Body of pancreas (tissue), 4 donors: ENCODE measurements around the gene UPF3A. TPM values are rescaled to one million over a fixed set of nuclear protein-coding genes. Genes with fewer than 3 reads are reported as not detected.

Experiments
- ATAC-seq: fragments of 150-250 bp; one replicate; pipeline ENCODE4 v1.9.1; 2016
- DNase-seq, 4 donors: peaks; one replicate each; pipeline ENCODE4 v3.0.0-alpha.2; 2019
- H3K27ac ChIP-seq, 4 donors: fragments of 200-600 bp; sonication (generic); 1 replicate in 3 of 4; 2 replicates in 1 of 4; pipeline versions ENCODE4 v1.5.1 to v1.6.1; 2016 to 2019; ENCODE audit warnings: mild to moderate bottlenecking in 1 of 4, mixed read lengths in 1 of 4, moderate library complexity in 1 of 4
- H3K27me3 ChIP-seq, 2 donors: fragments of 200-600 bp; sonication (generic); one replicate each; pipeline ENCODE4 v1.6.0; 2016; ENCODE audit warnings: mild to moderate bottlenecking in 1 of 2
- H3K36me3 ChIP-seq, 2 donors: fragments of 200-600 bp; sonication (generic); replicated peaks in 1 of 2; 2 replicates each; pipeline ENCODE4 v1.5.1; 2016; ENCODE audit warnings: low read depth in 2 of 2; ENCODE audit not compliant: insufficient read depth in 1 of 2
- H3K4me1 ChIP-seq: fragments of 200-600 bp; sonication (generic); one replicate; pipeline ENCODE4 v1.6.0; 2016
- H3K4me3 ChIP-seq, 2 donors: fragments of 200-600 bp; sonication (generic); 1 replicate in 1 of 2; 2 replicates in 1 of 2; pipeline ENCODE4 v1.5.1; 2016 to 2019
- H3K9me3 ChIP-seq, 3 donors: fragments of 200-600 bp; sonication (generic); 1 replicate in 2 of 3; 2 replicates in 1 of 3; pipeline ENCODE4 v1.5.1; 2016
- POLR2A ChIP-seq, 3 donors: fragments of 450-650 bp; IDR thresholded peaks; one replicate each; pipeline ENCODE4 v1.6.1; 2016; ENCODE audit warnings: antibody characterized with exemption in 3 of 3, mild to moderate bottlenecking in 2 of 3
- WGBS, 2 donors: methylation state at CpG; one replicate each; pipeline ENCODE4 v1.1.5; 2017; 5-methylcytosine and 5-hydroxymethylcytosine counted together
- intact Hi-C: fragments of 100-400 bp; cut with DNase I; formaldehyde crosslinking; loops from one replicate; pipeline ENCODE4 v1.15.1; 2023
- total RNA-seq, 2 donors: library from RNA; depleted of rRNA; stranded (reverse); fragments of >200 nt; gene quantifications; one replicate each; pipeline ENCODE4 v1.1.0, GENCODE V29; 2016
- TF ChIP-seq, protein P1 (sequence below), 7 experiments: fragments of 450-650 bp in 4 of 7; fragments of 200-600 bp in 3 of 7; sonication (generic) in 3 of 7; IDR thresholded peaks; one replicate each; pipeline ENCODE4 v1.5.1; 2016 to 2019; ENCODE audit warnings: antibody characterized with exemption in 7 of 7

Gene UPF3A
- total RNA-seq, 2 donors from 2014 or later, result 33.9 to 35.8 TPM

DNA sequence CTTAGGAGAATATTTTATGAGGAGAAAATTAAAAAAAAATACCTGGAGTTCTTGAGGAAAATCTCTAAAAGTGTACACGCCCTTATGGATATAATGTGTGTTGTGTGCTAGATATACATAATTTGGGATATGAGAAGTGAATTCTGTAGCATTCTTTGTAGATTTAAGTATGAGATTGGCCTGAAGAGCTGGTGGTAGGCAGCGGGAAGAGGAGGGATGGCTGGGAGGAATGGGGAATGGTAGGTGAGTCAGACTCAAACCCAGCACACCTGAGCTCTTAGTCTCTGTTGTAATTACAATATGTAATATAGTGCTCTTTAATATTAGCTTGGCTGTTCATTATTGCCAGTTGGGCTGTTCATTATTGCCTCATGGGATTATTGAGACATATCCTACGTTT lies 39.9 kb downstream of the UPF3A start:
- H3K9me3 ChIP-seq, result no peaks in the 10 kb centered on the region
- TF ChIP-seq, protein P1, sequence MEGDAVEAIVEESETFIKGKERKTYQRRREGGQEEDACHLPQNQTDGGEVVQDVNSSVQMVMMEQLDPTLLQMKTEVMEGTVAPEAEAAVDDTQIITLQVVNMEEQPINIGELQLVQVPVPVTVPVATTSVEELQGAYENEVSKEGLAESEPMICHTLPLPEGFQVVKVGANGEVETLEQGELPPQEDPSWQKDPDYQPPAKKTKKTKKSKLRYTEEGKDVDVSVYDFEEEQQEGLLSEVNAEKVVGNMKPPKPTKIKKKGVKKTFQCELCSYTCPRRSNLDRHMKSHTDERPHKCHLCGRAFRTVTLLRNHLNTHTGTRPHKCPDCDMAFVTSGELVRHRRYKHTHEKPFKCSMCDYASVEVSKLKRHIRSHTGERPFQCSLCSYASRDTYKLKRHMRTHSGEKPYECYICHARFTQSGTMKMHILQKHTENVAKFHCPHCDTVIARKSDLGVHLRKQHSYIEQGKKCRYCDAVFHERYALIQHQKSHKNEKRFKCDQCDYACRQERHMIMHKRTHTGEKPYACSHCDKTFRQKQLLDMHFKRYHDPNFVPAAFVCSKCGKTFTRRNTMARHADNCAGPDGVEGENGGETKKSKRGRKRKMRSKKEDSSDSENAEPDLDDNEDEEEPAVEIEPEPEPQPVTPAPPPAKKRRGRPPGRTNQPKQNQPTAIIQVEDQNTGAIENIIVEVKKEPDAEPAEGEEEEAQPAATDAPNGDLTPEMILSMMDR (IDR thresholded peaks at IDR 0.05), result no peak
- no peak for TF ChIP-seq POLR2A (IDR thresholded peaks at IDR 0.05)
- DNase-seq, result no peak
- ATAC-seq, result no peak
- H3K36me3 ChIP-seq, result peaks cover 0 to 12% of the 10 kb centered on the region in 2 donors
- no peaks in the 10 kb centered on the region for H3K27me3 ChIP-seq
- intact Hi-C loops, result no loop called here
- no peak overlapping the region for H3K4me3 ChIP-seq
- no peak overlapping the region for H3K27ac ChIP-seq
- H3K4me1 ChIP-seq, result peaks cover 44% of the 10 kb centered on the region
- WGBS, 2 donors, result 87 to 92% methylated on average over 3 of the region's 3 CpGs

DNA sequence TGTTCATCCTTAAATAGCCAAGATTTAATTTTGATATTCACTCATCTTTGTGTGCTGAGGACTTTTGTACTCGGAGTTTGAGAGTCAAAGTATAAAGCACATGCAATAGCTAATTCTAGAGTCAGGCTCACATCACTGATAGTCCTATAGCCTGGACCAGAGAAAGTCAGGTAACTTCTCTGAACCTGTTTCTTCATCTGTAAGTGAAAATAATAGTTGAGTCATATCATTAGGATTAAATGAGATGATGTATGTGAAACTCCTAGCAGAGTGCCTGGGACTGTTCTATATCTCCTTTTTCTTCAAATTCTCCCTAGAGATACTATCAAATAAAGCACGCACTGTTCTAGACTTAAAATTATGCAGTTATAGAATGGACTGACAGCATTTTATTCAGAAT lies 41.9 kb downstream of the UPF3A start:
- H3K4me1 ChIP-seq, result peaks cover 27% of the 10 kb centered on the region
- intact Hi-C loops, result no loop called here
- TF ChIP-seq, protein P1 (IDR thresholded peaks at IDR 0.05), result no peak
- no peak for TF ChIP-seq POLR2A (IDR thresholded peaks at IDR 0.05)
- 93 to 97% methylated on average over 2 of the region's 2 CpGs for WGBS, 2 donors
- H3K27ac ChIP-seq, result no peak overlapping the region
- no peaks in the 10 kb centered on the region for H3K27me3 ChIP-seq
- no peak overlapping the region for H3K4me3 ChIP-seq
- no peaks in the 10 kb centered on the region for H3K9me3 ChIP-seq
- ATAC-seq (no peak), DNase-seq (no peak)
- peaks cover 0 to 12% of the 10 kb centered on the region in 2 donors for H3K36me3 ChIP-seq

DNA sequence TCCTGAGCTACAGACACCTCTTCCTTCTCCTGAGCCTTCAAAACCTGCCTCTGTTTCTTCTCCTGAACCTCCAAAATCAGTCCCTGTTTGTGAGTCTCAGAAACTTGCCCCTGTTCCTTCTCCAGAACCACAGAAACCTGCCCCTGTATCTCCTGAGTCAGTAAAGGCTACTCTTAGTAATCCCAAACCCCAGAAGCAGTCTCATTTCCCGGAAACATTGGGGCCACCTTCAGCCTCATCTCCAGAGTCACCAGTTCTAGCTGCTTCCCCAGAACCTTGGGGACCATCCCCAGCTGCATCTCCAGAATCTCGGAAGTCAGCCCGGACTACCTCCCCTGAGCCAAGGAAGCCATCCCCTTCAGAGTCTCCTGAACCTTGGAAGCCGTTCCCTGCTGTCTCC lies 42.9 kb downstream of the UPF3A start:
- WGBS, 2 donors, result 95 to 100% methylated on average over 3 to 4 of the region's 4 CpGs

DNA sequence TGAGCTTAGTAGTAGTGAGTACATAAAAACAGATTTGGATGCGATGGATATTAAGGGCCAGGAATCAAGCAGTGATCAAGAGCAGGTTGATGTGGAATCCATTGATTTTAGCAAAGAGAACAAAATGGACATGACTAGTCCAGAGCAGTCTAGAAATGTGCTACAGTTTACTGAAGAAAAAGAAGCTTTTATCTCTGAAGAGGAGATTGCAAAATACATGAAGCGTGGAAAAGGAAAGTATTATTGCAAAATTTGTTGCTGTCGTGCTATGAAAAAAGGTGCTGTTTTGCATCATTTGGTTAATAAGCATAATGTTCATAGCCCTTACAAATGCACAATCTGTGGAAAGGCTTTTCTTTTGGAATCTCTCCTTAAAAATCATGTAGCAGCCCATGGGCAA lies 44.3 kb downstream of the UPF3A start:
- DNase-seq, result no peak
- Histone ChIP-seq H3K27me3 (no peaks in the 10 kb centered on the region), H3K9me3 (no peaks in the 10 kb centered on the region), H3K36me3 (peaks cover 0 to 12% of the 10 kb centered on the region in 2 donors), H3K4me3 (no peak overlapping the region), H3K4me1 (peaks cover 9% of the 10 kb centered on the region), H3K27ac (no peak overlapping the region)
- WGBS, 2 donors, result 81 to 95% methylated on average over 3 of the region's 3 CpGs
- no peak for TF ChIP-seq POLR2A (IDR thresholded peaks at IDR 0.05)
- TF ChIP-seq, protein P1 (IDR thresholded peaks at IDR 0.05), result no peak
- ATAC-seq, result no peak
- intact Hi-C loops, result no loop called here

More for the DNA sequence above, 42.9 kb downstream of the UPF3A start:
- intact Hi-C loops, result no loop called here
- no peaks in the 10 kb centered on the region for H3K27me3 ChIP-seq
- TF ChIP-seq, protein P1 (IDR thresholded peaks at IDR 0.05), result no peak
- peaks cover 0 to 12% of the 10 kb centered on the region in 2 donors for H3K36me3 ChIP-seq
- H3K4me3 ChIP-seq, result no peak overlapping the region
- H3K9me3 ChIP-seq, result no peaks in the 10 kb centered on the region
- peaks cover 19% of the 10 kb centered on the region for H3K4me1 ChIP-seq
- DNase-seq (no peak), ATAC-seq (no peak)
- no peak overlapping the region for H3K27ac ChIP-seq

DNA sequence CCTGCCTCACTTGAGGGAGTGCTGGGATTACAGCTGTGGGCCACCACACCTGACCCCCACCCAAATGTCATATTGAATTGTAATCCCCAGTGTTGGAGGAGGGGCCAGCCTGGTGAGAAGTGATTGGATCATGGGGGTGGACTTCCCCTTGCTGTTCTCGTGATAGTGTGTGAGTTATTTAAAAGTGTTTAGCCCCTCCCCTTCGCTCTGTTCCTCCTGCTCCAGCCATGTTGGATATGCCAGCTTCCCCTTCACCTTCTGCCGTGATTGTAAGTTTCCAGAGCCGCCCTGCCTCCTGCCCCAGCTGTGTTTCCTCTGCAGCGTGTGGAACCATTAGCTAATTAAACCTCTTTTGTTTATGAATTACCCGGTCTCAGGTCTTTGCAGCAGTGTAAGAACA lies 46.6 kb downstream of the UPF3A start:
- WGBS, 2 donors, result 83 to 84% methylated on average over 6 of the region's 6 CpGs
- no peaks in the 10 kb centered on the region for H3K27me3 ChIP-seq
- peaks cover 9% of the 10 kb centered on the region for H3K4me1 ChIP-seq
- no peak for DNase-seq
- no peaks in the 10 kb centered on the region for H3K9me3 ChIP-seq
- no peak for ATAC-seq
- no peak for TF ChIP-seq POLR2A (IDR thresholded peaks at IDR 0.05)
- TF ChIP-seq, protein P1 (IDR thresholded peaks at IDR 0.05), result no peak
- H3K36me3 ChIP-seq, result peaks cover 0 to 2% of the 10 kb centered on the region in 2 donors
- intact Hi-C loops, result no loop called here
- no peak overlapping the region for H3K4me3 ChIP-seq
- no peak overlapping the region for H3K27ac ChIP-seq
